Uterus (tissue), 2 donors: ENCODE data around the gene ESRRB.

Experiments used
- CTCF ChIP-seq, 4 experiments: fragments of 200-600 bp in 2 of 4; fragments of 450-650 bp in 2 of 4; sonication (generic) in 2 of 4; IDR thresholded peaks; one replicate each; pipeline ENCODE4 v1.5.1; 2016 to 2019; ENCODE audit warnings: antibody characterized with exemption in 4 of 4, mild to moderate bottlenecking in 2 of 4, moderate library complexity in 1 of 4
- POLR2A ChIP-seq, 2 donors: fragments of 450-650 bp; IDR thresholded peaks; one replicate each; pipeline ENCODE4 v1.6.1; 2016; ENCODE audit warnings: antibody characterized with exemption in 2 of 2, mild to moderate bottlenecking in 1 of 2, moderate library complexity in 1 of 2

- TF ChIP-seq CTCF (IDR thresholded peaks at IDR 0.05) (no peak), POLR2A (IDR thresholded peaks at IDR 0.05) (no peak)
Observed at GRCh38 chr14:76498976-76499375, 123.0 kb downstream of the ESRRB start.
